ENCODE data around the gene EHD4. TPM values are rescaled to one million over a fixed set of nuclear protein-coding genes. Genes with fewer than 3 reads are reported as not detected.

Gene EHD4
- polyA plus RNA-seq, 1 of the 3 experiments (the other 2 are of a cell fraction), result 17.5 TPM

GRCh38 chr15:41857316-41857715 is 115.0 kb downstream of the EHD4 start:
- Histone ChIP-seq H3K36me3 (replicated peaks in 1 of 2; ENCODE audit: control insufficient read depth in 1 of 2, insufficient read depth in 2 of 2, low read length in 1 of 2) (no peaks in the 10 kb centered on the region), H3K9ac (no peak overlapping the region), H3K79me2 (ENCODE audit: insufficient read depth) (no peaks in the 10 kb centered on the region), H3K9me2 (no peaks in the 10 kb centered on the region), H3F3A (replicated peaks; ENCODE audit: insufficient read depth) (no peaks in the 10 kb centered on the region), H3K4me2 (no peak overlapping the region), H3K4me1 (ENCODE audit: control insufficient read depth in 1 of 2, insufficient read depth in 2 of 2, low read depth in 1 of 2, low read length in 1 of 2) (peaks cover 0 to 17% of the 10 kb centered on the region in 2 experiments; a peak in 1 of 4 replicates), H3K27me3 (ENCODE audit: insufficient read depth) (no peaks in the 10 kb centered on the region), H4K20me1 (ENCODE audit: insufficient read depth) (no peaks in the 10 kb centered on the region), H2AFZ (ENCODE audit: low read depth) (no peak overlapping the region), H3K27ac (ENCODE audit: low read depth in 2 of 2, low read length in 1 of 2) (no peak overlapping the region), H3K9me3 (no peaks in the 10 kb centered on the region), H3K4me3 (ENCODE audit: low read depth in 2 of 2, low read length in 1 of 2) (no peak overlapping the region)
- POLR2A ChIA-PET, result no interaction called here
- WGBS (ENCODE audit: low lambda C conversion rate), result 74% methylated on average over 6 of the region's 9 CpGs
- CTCF ChIA-PET, result interaction anchor here (1.2 to 1.3 kb wide), 2 partner anchors 20 to 47 kb away, joined by 3 read pairs; no protein-coding TSS in a partner anchor
- no peak for DNase-seq
- no peak for TF ChIP-seq IRF3 (IDR thresholded peaks at IDR 0.05; ENCODE audit: low read depth, low read length)

GRCh38 chr15:41856716-41857115 is 115.6 kb downstream of the EHD4 start:
- Histone ChIP-seq H2AFZ (ENCODE audit: low read depth) (no peak overlapping the region), H3K4me1 (ENCODE audit: control insufficient read depth in 1 of 2, insufficient read depth in 2 of 2, low read depth in 1 of 2, low read length in 1 of 2) (peaks cover 0 to 11% of the 10 kb centered on the region in 2 experiments; a peak in 1 of 4 replicates), H3K9ac (no peak overlapping the region), H3K27ac (ENCODE audit: low read depth in 2 of 2, low read length in 1 of 2) (no peak overlapping the region), H3K79me2 (ENCODE audit: insufficient read depth) (no peaks in the 10 kb centered on the region), H3F3A (replicated peaks; ENCODE audit: insufficient read depth) (no peaks in the 10 kb centered on the region), H4K20me1 (ENCODE audit: insufficient read depth) (no peaks in the 10 kb centered on the region), H3K9me3 (no peaks in the 10 kb centered on the region), H3K9me2 (no peaks in the 10 kb centered on the region), H3K36me3 (replicated peaks in 1 of 2; ENCODE audit: control insufficient read depth in 1 of 2, insufficient read depth in 2 of 2, low read length in 1 of 2) (no peaks in the 10 kb centered on the region), H3K4me2 (no peak overlapping the region), H3K27me3 (ENCODE audit: insufficient read depth) (no peaks in the 10 kb centered on the region), H3K4me3 (ENCODE audit: low read depth in 2 of 2, low read length in 1 of 2) (no peak overlapping the region)
- ChIA-PET POLR2A (no interaction called here), CTCF (interaction anchor here (1.3 kb wide), 1 partner anchor 48 kb away, joined by 3 read pairs; no protein-coding TSS in a partner anchor)
- 70% methylated on average over 2 of the region's 12 CpGs for WGBS (ENCODE audit: low lambda C conversion rate)
- DNase-seq, result no peak
- TF ChIP-seq RAD21 (IDR thresholded peaks at IDR 0.05; ENCODE audit: low read length) (no peak), NFIC (IDR thresholded peaks at IDR 0.05; ENCODE audit: borderline replicate concordance) (no peak), MEF2A (IDR thresholded peaks at IDR 0.05; ENCODE audit: borderline replicate concordance, low read depth) (no peak), FOSL2 (IDR thresholded peaks at IDR 0.05; ENCODE audit: borderline replicate concordance, low read depth) (no peak), ZBTB33 (IDR thresholded peaks at IDR 0.05; ENCODE audit: borderline replicate concordance, low read depth) (no peak), TEAD4 (IDR thresholded peaks at IDR 0.05; ENCODE audit: borderline replicate concordance, insufficient read depth) (no peak), RXRA (IDR thresholded peaks at IDR 0.05; ENCODE audit: borderline replicate concordance, low read depth) (no peak), EP300 (IDR thresholded peaks at IDR 0.05; ENCODE audit: borderline replicate concordance in 1 of 2, low read depth in 1 of 2, low read length in 1 of 2) (no peak), MXI1 (IDR thresholded peaks at IDR 0.05; ENCODE audit: low read depth, low read length) (no peak), FOXM1 (IDR thresholded peaks at IDR 0.05; ENCODE audit: low read depth) (no peak), SIN3A (IDR thresholded peaks at IDR 0.05; ENCODE audit: borderline replicate concordance, low read depth, low read length) (no peak), YY1 (IDR thresholded peaks at IDR 0.05; ENCODE audit: low read depth) (no peak), FOXJ3 (CRISPR knock-in tag; IDR thresholded peaks at IDR 0.05) (no peak), GATA2 (CRISPR knock-in tag; IDR thresholded peaks at IDR 0.05) (no peak), SMC3 (IDR thresholded peaks at IDR 0.05; ENCODE audit: low read depth, low read length) (no peak)
- TF ChIP-seq, protein P1, sequence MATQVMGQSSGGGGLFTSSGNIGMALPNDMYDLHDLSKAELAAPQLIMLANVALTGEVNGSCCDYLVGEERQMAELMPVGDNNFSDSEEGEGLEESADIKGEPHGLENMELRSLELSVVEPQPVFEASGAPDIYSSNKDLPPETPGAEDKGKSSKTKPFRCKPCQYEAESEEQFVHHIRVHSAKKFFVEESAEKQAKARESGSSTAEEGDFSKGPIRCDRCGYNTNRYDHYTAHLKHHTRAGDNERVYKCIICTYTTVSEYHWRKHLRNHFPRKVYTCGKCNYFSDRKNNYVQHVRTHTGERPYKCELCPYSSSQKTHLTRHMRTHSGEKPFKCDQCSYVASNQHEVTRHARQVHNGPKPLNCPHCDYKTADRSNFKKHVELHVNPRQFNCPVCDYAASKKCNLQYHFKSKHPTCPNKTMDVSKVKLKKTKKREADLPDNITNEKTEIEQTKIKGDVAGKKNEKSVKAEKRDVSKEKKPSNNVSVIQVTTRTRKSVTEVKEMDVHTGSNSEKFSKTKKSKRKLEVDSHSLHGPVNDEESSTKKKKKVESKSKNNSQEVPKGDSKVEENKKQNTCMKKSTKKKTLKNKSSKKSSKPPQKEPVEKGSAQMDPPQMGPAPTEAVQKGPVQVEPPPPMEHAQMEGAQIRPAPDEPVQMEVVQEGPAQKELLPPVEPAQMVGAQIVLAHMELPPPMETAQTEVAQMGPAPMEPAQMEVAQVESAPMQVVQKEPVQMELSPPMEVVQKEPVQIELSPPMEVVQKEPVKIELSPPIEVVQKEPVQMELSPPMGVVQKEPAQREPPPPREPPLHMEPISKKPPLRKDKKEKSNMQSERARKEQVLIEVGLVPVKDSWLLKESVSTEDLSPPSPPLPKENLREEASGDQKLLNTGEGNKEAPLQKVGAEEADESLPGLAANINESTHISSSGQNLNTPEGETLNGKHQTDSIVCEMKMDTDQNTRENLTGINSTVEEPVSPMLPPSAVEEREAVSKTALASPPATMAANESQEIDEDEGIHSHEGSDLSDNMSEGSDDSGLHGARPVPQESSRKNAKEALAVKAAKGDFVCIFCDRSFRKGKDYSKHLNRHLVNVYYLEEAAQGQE (IDR thresholded peaks at IDR 0.05; ENCODE audit: low read depth, low read length), result no peak
- TF ChIP-seq, protein P2, sequence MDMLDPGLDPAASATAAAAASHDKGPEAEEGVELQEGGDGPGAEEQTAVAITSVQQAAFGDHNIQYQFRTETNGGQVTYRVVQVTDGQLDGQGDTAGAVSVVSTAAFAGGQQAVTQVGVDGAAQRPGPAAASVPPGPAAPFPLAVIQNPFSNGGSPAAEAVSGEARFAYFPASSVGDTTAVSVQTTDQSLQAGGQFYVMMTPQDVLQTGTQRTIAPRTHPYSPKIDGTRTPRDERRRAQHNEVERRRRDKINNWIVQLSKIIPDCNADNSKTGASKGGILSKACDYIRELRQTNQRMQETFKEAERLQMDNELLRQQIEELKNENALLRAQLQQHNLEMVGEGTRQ (IDR thresholded peaks at IDR 0.05; ENCODE audit: borderline replicate concordance, low read depth, low read length), result no peak
- TF ChIP-seq, protein P3, sequence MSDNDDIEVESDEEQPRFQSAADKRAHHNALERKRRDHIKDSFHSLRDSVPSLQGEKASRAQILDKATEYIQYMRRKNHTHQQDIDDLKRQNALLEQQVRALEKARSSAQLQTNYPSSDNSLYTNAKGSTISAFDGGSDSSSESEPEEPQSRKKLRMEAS (IDR thresholded peaks at IDR 0.05; ENCODE audit: low read depth), result no peak

All from SK-N-SH (cell line).